ENCODE results near the gene ERN2.

- TF ChIP-seq EZH2 (IDR thresholded peaks at IDR 0.05; ENCODE audit: low read depth) (no peak), CTCF (conservative IDR thresholded peaks at IDR 0.05) (no peak)
Measured at GRCh38 chr16:23710008-23710407, 3.0 kb downstream of the ERN2 start.

All from PC-9 (cell line).